GM21825 (cell line): ENCODE data around the gene PLA2G4A.
A peak's percentile ranks its signal among the peaks of the same experiment; 100 is the strongest.

Source experiments
- ATAC-seq: cut with Tn5 transposase; IDR thresholded peaks from one replicate; pipeline ENCODE4 v1.9.1; 2021; ENCODE audit warnings: mild to moderate bottlenecking, moderate library complexity; ENCODE audit not compliant: unreplicated experiment

Gene PLA2G4A

GRCh38 chr1:186872291-186872690 is 43.5 kb downstream of the PLA2G4A start:
- no peak for ATAC-seq

GRCh38 chr1:186873687-186874086 is 44.9 kb downstream of the PLA2G4A start:
- no peak for ATAC-seq

- ATAC-seq, result no peak
These were observed 47.4 kb downstream of the PLA2G4A start for GRCh38 chr1:186875896-186876835.

- ATAC-seq, result no peak
These were observed 49.6 kb downstream of the PLA2G4A start for GRCh38 chr1:186878356-186878755.

- ATAC-seq, result no peak
These were observed 52.2 kb downstream of the PLA2G4A start for GRCh38 chr1:186880982-186881381.

- ATAC-seq, result no peak
These were observed 53.8 kb downstream of the PLA2G4A start for GRCh38 chr1:186882372-186883134.

- ATAC-seq, result no peak
These were observed 55.5 kb downstream of the PLA2G4A start for GRCh38 chr1:186884251-186884650.

GRCh38 chr1:186887203-186887602 is 58.5 kb downstream of the PLA2G4A start:
- ATAC-seq, result no peak

GRCh38 chr1:186888367-186888766 is 59.6 kb downstream of the PLA2G4A start:
- ATAC-seq, result no peak

GRCh38 chr1:186892936-186893335 is 64.2 kb downstream of the PLA2G4A start:
- no peak for ATAC-seq

GRCh38 chr1:186894415-186894814 is 65.7 kb downstream of the PLA2G4A start:
- no peak for ATAC-seq

- ATAC-seq, result no peak
These were observed 67.5 kb downstream of the PLA2G4A start for GRCh38 chr1:186896211-186896610.

GRCh38 chr1:186897008-186897407 is 68.3 kb downstream of the PLA2G4A start:
- ATAC-seq, result no peak

- peak; percentile 92 for ATAC-seq
These were observed 70.8 kb downstream of the PLA2G4A start for GRCh38 chr1:186899577-186899976.

- ATAC-seq, result no peak
These were observed 71.2 kb downstream of the PLA2G4A start for GRCh38 chr1:186899977-186900376.

GRCh38 chr1:186900539-186901237 is 71.9 kb downstream of the PLA2G4A start:
- ATAC-seq, result no peak

- no peak for ATAC-seq
These were observed 72.9 kb downstream of the PLA2G4A start for GRCh38 chr1:186901631-186902030.

GRCh38 chr1:186903374-186904136 is 74.8 kb downstream of the PLA2G4A start:
- no peak for ATAC-seq

GRCh38 chr1:186904361-186904760 is 75.6 kb downstream of the PLA2G4A start:
- ATAC-seq, result no peak

- ATAC-seq, result no peak
These were observed 76.8 kb downstream of the PLA2G4A start for GRCh38 chr1:186905561-186905960.

- ATAC-seq, result no peak
These were observed 86.8 kb downstream of the PLA2G4A start for GRCh38 chr1:186915555-186915954.
